HUES48 (cell line): ENCODE data around the gene KCMF1.

Experiments
- H3K27ac ChIP-seq: one replicate; pipeline ENCODE4 v1.7.0; 2013; ENCODE audit warnings: low read depth, low read length, inconsistent platforms
- H3K27me3 ChIP-seq: 2 replicates; pipeline ENCODE4 v1.6.1; 2013; ENCODE audit warnings: mild to moderate bottlenecking, low read length; ENCODE audit not compliant: control insufficient read depth, insufficient read depth
- H3K36me3 ChIP-seq: 2 replicates; pipeline ENCODE4 v1.6.1; 2013; ENCODE audit warnings: low read length; ENCODE audit not compliant: control insufficient read depth, insufficient read depth
- H3K4me1 ChIP-seq: 2 replicates; pipeline ENCODE4 v1.6.1; 2013; ENCODE audit warnings: mild to moderate bottlenecking, low read length; ENCODE audit not compliant: control insufficient read depth, insufficient read depth
- H3K4me3 ChIP-seq: 2 replicates; pipeline ENCODE4 v1.5.1; 2013; ENCODE audit warnings: mild to moderate bottlenecking, low read depth, low read length
- H3K9ac ChIP-seq: 2 replicates; pipeline ENCODE4 v1.6.1; 2013; ENCODE audit warnings: mild to moderate bottlenecking, low read depth, low read length, moderate library complexity
- H3K9me3 ChIP-seq: 2 replicates; pipeline ENCODE4 v1.6.1; 2013; ENCODE audit warnings: low read length; ENCODE audit not compliant: control insufficient read depth, insufficient read depth

Gene KCMF1

DNA sequence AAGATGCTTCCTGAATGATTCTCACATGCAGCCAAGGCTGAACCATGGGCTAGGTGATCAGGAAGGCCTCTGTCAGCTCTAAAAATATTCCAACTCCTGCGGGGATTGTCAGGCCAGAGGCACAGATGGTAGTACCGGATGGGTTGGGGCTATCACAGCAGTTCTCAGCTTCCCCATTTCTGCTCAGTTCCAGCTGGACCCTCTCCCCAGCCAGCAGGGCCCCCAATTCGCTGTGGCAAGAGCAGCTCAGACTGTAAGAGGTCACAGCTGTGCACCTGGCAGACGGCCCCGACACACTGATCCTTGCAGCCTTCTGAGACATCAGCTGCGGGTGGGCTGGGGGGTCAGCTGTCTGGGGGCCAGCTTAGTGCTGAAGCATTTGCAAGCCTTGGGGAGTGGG lies 118.6 kb downstream of the KCMF1 start:
- peak overlapping the region; percentile 40 for H3K27ac ChIP-seq
- no peaks in the 10 kb centered on the region for H3K36me3 ChIP-seq
- no peaks in the 10 kb centered on the region for H3K9me3 ChIP-seq
- peaks cover 26% of the 10 kb centered on the region for H3K4me1 ChIP-seq
- H3K27me3 ChIP-seq, result no peaks in the 10 kb centered on the region
- H3K4me3 ChIP-seq, result no peak overlapping the region
- no peak overlapping the region for H3K9ac ChIP-seq

DNA sequence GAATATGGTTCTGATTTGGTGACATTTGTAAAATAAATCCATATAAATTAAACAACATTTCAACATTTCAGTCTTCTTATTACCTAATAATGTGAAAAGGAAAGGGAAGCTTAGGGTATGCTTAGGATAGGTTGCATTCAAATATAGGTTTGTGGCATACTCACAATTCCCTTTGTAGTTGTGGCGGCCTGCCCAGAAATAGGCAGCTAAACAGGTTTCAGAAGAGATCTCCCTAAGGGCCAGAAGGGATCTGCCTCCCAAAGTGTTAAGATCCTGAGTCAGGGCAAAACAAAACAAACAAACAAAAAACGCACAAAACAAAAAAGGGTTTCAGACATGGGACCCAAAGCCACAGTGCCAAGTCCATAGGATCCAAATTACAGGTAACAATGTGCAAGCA lies 120.9 kb downstream of the KCMF1 start:
- Histone ChIP-seq H3K9ac (no peak overlapping the region), H3K4me3 (no peak overlapping the region), H3K4me1 (peaks cover 26% of the 10 kb centered on the region)

DNA sequence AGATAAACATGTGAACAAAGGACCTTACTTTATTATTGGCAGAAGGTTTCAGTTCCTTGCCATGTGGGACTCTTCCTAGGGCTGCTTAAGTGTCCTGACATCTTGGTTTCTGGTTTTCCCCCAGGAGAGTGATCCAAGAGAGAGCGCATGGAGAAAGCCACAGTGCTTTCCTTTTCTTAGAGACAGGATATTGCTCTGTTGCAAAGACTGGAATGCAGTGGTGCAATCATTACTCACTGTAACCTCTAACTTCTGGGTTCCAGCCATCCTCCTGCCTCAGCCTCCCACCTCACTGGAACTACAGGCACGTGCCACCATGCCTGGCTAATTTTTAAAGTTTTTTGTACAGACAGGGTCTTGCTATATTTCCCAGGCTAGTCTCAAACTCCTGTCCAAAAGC lies 124.1 kb downstream of the KCMF1 start:
- H3K27me3 ChIP-seq, result no peaks in the 10 kb centered on the region
- peaks cover 6% of the 10 kb centered on the region; the same call in 1 of the 2 replicates for H3K4me1 ChIP-seq
- no peak overlapping the region for H3K27ac ChIP-seq
- H3K9me3 ChIP-seq, result no peaks in the 10 kb centered on the region
- H3K36me3 ChIP-seq, result no peaks in the 10 kb centered on the region
- H3K4me3 ChIP-seq, result no peak overlapping the region
- H3K9ac ChIP-seq, result no peak overlapping the region

More for the DNA sequence above, 120.9 kb downstream of the KCMF1 start:
- Histone ChIP-seq H3K27ac (no peak overlapping the region), H3K27me3 (no peaks in the 10 kb centered on the region), H3K36me3 (no peaks in the 10 kb centered on the region), H3K9me3 (no peaks in the 10 kb centered on the region)

DNA sequence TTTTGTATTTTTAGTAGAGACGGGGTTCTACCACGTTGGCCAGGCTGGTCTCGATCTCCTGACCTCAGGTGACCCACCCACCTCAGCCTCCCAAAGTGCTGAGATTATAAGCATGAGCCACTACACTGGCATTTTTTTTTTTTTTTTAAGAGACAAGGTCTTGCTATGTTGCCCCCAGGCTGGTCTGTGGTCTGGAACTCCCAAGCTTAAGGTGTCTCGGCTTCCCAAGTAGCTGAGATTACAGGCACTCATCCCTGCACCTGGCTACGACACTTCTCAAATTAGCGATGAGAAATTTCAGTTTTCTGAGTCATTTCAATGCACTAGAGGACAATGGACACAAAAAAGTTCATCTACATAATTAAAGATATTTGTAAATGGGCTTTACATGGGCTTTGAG lies 125.7 kb downstream of the KCMF1 start:
- Histone ChIP-seq H3K9ac (no peak overlapping the region), H3K27ac (no peak overlapping the region), H3K9me3 (no peaks in the 10 kb centered on the region), H3K4me3 (no peak overlapping the region), H3K36me3 (no peaks in the 10 kb centered on the region), H3K4me1 (no peaks in the 10 kb centered on the region), H3K27me3 (no peaks in the 10 kb centered on the region)

DNA sequence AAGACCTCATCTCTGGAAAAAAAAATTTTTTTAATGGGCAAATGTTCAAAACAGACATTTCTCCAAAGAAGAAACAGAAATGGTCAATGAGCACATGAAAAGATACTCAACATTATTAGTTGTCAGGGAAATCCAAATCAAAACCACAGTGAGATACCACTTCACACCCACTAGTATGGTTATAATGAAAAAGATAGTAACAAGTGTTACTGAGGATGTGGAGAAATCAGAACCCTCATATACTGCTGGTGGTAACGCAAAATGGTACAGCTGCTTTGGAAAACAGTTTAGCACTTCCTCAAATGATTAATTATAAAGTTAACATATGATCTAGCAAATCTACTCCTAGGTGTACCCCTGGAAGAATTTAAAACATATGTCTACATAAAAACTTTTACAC lies 133.3 kb downstream of the KCMF1 start:
- no peaks in the 10 kb centered on the region for H3K9me3 ChIP-seq
- H3K36me3 ChIP-seq, result no peaks in the 10 kb centered on the region
- no peaks in the 10 kb centered on the region for H3K4me1 ChIP-seq
- H3K9ac ChIP-seq, result no peak overlapping the region
- H3K27me3 ChIP-seq, result no peaks in the 10 kb centered on the region
- H3K27ac ChIP-seq, result no peak overlapping the region
- no peak overlapping the region for H3K4me3 ChIP-seq

DNA sequence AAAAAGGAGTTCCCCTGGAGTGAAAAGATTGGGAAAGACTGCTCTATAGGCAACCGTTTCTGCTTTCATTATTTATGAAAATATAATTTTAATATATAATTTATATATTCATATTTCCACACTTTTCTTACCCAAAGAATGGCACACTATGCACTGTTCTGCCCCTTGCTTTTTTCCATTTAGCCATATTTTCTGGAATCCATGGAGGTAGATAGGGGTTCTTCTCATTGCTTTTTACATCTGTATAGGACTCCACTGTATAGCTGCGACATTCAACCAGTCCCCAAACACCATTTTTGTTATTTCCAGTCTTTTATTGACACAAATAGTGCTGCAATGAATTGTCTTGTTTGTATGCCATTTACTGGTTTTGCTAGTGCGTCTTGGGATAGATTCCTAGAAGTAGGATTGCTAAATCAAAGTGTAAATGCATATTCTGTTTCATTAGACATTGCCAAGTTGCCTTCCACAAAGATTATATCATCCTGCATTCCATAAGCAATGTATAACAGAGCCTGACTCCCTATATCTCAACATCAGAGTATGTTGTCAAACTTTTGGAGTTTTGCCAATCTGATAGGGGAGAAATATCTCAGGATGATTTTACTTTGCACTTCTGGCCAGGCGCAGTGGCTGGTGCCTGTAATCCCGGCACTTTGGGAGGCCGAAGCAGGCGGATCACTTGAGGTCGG lies 135.7 kb downstream of the KCMF1 start:
- no peak overlapping the region for H3K4me3 ChIP-seq
- no peaks in the 10 kb centered on the region for H3K27me3 ChIP-seq
- no peaks in the 10 kb centered on the region for H3K36me3 ChIP-seq
- H3K4me1 ChIP-seq, result no peaks in the 10 kb centered on the region
- no peak overlapping the region for H3K27ac ChIP-seq
- no peak overlapping the region for H3K9ac ChIP-seq
- no peaks in the 10 kb centered on the region for H3K9me3 ChIP-seq
